NCI-H526 treated with DMSO at 0.1 percent for 48 hours (cell line): ENCODE results near the gene CHP1.
"Not testable (repeated sequence)": the region's sequence is repeated elsewhere in the genome, so short reads cannot be mapped to it uniquely, and the experiment has no call there.

Experiments used
- DNase-seq: peaks from one replicate; lab custom pipeline; 2025; lab: John Stamatoyannopoulos, UW

Gene CHP1

GRCh38 chr15:41292521-41292920 is 61.5 kb downstream of the CHP1 start:
- no peak for DNase-seq

- DNase-seq: not testable (repeated sequence)
Measured at GRCh38 chr15:41301139-41301538, 70.1 kb downstream of the CHP1 start.

DNA sequence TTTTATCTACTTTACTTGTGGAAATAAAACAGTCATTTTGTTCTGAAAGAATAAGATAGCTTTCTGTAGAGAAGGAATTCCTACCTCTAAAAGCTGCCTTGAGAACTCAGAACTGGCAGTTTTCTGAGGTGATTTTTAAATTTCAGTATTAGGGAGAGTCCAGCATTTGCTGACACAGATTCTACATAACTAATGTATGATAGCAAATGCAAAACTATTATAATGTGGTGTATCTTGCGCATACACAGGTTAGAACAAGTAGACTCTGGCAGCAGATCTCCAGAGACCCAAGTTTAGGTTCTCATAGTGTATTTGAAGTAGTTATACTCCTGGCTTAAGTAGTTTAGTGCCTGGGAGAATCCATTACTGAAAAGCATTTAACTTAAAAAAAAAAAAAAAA is 70.5 kb downstream of the CHP1 start:
- no peak for DNase-seq

GRCh38 chr15:41304149-41304770 is 73.2 kb downstream of the CHP1 start:
- DNase-seq: no peak

DNA sequence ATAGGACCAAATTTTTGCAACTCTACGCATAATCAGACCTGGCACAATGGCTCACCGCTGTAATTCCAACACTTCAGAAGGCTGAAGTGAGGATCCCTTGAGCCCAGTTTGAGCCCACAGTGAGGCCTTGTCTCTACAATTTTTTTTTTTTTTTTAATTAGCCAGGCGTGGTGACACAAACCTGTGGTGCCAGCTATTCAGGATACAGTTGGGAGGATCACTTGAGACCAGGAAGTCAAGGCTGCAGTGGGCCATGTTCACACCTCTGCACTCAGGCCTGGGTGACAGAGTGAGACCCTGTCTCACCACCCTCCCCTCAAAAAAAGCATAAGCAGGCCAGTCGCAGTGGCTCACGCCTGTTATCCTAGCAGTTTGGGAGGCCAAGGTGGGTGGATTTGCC is 76.6 kb downstream of the CHP1 start:
- no peak for DNase-seq

- no peak for DNase-seq
Measured at GRCh38 chr15:41309226-41309905, 78.3 kb downstream of the CHP1 start.

GRCh38 chr15:41320805-41321330 is 89.8 kb downstream of the CHP1 start:
- DNase-seq: not testable (repeated sequence)

GRCh38 chr15:41323611-41324010 is 92.5 kb downstream of the CHP1 start:
- DNase-seq: no peak

GRCh38 chr15:41331281-41331680 is 100.2 kb downstream of the CHP1 start:
- peak; percentile 46 for DNase-seq
